Peyer's patch (tissue), 4 donors: ENCODE results near the gene KCNA10. TPM values are rescaled to one million over a fixed set of nuclear protein-coding genes. Genes with fewer than 3 reads are reported as not detected.

Source experiments
- DNase-seq, 3 donors: peaks; one replicate each; pipeline ENCODE4 v3.0.0-alpha.2; 2017 to 2019
- H3K27ac ChIP-seq, 4 donors: fragments of 200-600 bp; sonication (generic); one replicate each; pipeline ENCODE4 v1.5.1; 2016 to 2019
- H3K27me3 ChIP-seq, 2 donors: fragments of 200-600 bp; sonication (generic); one replicate each; pipeline ENCODE4 v1.5.1; 2019
- H3K36me3 ChIP-seq, 3 donors: fragments of 200-600 bp; sonication (generic); one replicate each; pipeline ENCODE4 v1.5.1; 2016 to 2019
- H3K4me1 ChIP-seq, 4 donors: fragments of 200-600 bp; sonication (generic); one replicate each; pipeline ENCODE4 v1.5.1; 2016 to 2019
- H3K4me3 ChIP-seq, 4 donors: fragments of 200-600 bp; sonication (generic); 1 replicate in 3 of 4; 2 replicates in 1 of 4; pipeline ENCODE4 v1.5.1; 2016 to 2019; ENCODE audit warnings: mild to moderate bottlenecking in 1 of 4
- H3K9me3 ChIP-seq, 4 donors: fragments of 200-600 bp; sonication (generic); one replicate each; pipeline ENCODE4 v1.5.1; 2016 to 2019; ENCODE audit warnings: mild to moderate bottlenecking in 1 of 4
- CTCF ChIP-seq, 6 experiments: fragments of 450-650 bp in 4 of 6; fragments of 200-600 bp in 2 of 6; sonication (generic) in 1 of 6; IDR thresholded peaks; one replicate each; pipeline ENCODE4 v1.5.1; 2017 to 2019; ENCODE audit warnings: antibody characterized with exemption in 6 of 6, mild to moderate bottlenecking in 3 of 6, moderate library complexity in 1 of 6
- POLR2A ChIP-seq, 2 donors: fragments of 450-650 bp; IDR thresholded peaks; one replicate each; pipeline ENCODE4 v1.5.1; 2017; ENCODE audit warnings: antibody characterized with exemption in 2 of 2, mild to moderate bottlenecking in 2 of 2, moderate library complexity in 2 of 2
- total RNA-seq, 4 donors: library from RNA; depleted of rRNA; stranded (reverse); fragments of >200 nt; gene quantifications; one replicate each; pipeline ENCODE4 v1.1.0, GENCODE V29; 2016

Gene KCNA10
- total RNA-seq, 4 donors from 2014 or later = not detected

DNA sequence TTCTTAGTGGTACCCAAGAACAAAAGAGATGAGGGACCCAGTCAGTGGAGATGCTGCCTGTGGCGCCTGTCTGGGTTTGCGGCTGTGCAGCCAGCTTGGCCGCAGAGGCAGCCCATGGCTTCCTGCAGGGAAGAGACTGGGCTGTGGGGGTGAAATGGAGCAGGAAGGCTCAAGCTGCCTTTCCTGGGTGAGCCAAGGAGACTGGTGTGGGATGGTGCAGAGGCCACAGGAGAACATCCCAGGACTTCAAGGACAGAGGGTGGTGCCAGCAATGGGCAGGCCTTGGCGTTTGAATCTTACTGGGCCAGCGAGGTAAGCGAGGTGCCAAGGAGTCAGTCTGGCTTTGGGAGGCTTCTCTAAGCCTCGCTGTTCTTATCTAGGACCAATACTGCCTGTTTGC is 26.4 kb downstream of the KCNA10 start:
- Histone ChIP-seq H3K36me3 (no peaks in the 10 kb centered on the region), H3K4me1 (no peaks in the 10 kb centered on the region), H3K9me3 (no peaks in the 10 kb centered on the region), H3K4me3 (no peak overlapping the region), H3K27ac (no peak overlapping the region), H3K27me3 (no peaks in the 10 kb centered on the region)
- TF ChIP-seq CTCF (IDR thresholded peaks at IDR 0.05) = no peak
- TF ChIP-seq POLR2A (IDR thresholded peaks at IDR 0.05) = no peak
- no peak for DNase-seq

- no peaks in the 10 kb centered on the region for H3K9me3 ChIP-seq
- no peak overlapping the region for H3K4me3 ChIP-seq
Measured at GRCh38 chr1:110490791-110491451, 28.1 kb downstream of the KCNA10 start.

DNA sequence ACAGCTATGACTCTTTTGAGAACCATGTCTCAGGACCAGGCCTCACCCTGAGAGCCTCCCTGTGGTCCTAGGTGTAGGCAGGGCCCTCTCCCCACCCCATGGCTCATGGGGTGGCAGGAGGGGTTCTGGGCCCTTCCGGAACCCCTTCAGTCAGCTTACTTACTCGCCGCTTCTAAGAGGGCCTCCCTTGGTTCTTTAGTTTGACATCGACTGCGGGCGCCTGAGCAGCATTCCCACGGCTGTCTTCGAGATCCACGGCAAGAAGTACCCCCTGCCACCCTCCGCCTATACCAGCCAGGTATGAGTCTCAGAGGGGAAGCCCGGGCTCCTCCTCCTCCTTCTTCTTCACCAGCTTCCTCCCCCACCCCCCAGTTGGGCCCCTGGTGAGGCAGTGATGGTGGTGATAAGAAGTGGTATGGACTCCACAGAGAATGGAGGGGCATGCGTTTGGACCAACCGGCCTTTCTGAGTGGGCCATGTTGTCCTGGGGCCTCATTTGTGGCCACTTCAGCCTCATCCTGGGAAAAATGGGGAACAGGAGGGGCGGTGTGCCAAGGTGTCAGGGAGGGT is 28.9 kb downstream of the KCNA10 start:
- no peak for DNase-seq
- Histone ChIP-seq H3K4me1 (no peaks in the 10 kb centered on the region), H3K9me3 (no peaks in the 10 kb centered on the region), H3K36me3 (no peaks in the 10 kb centered on the region), H3K27me3 (no peaks in the 10 kb centered on the region), H3K4me3 (no peak overlapping the region), H3K27ac (no peak overlapping the region)
- TF ChIP-seq POLR2A (IDR thresholded peaks at IDR 0.05) = no peak
- no peak for TF ChIP-seq CTCF (IDR thresholded peaks at IDR 0.05)

More at GRCh38 chr1:110490791-110491451, 28.1 kb downstream of the KCNA10 start:
- H3K27me3 ChIP-seq = no peaks in the 10 kb centered on the region
- no peak for TF ChIP-seq CTCF (IDR thresholded peaks at IDR 0.05)
- H3K4me1 ChIP-seq = no peaks in the 10 kb centered on the region
- H3K36me3 ChIP-seq = no peaks in the 10 kb centered on the region
- H3K27ac ChIP-seq = no peak overlapping the region
- no peak for DNase-seq

- H3K4me3 ChIP-seq = no peak overlapping the region
- TF ChIP-seq CTCF (IDR thresholded peaks at IDR 0.05) = no peak
- no peaks in the 10 kb centered on the region for H3K27me3 ChIP-seq
- no peak for DNase-seq
- H3K9me3 ChIP-seq = no peaks in the 10 kb centered on the region
- H3K27ac ChIP-seq = no peak overlapping the region
- no peaks in the 10 kb centered on the region for H3K4me1 ChIP-seq
- no peaks in the 10 kb centered on the region for H3K36me3 ChIP-seq
Measured at GRCh38 chr1:110489406-110489805, 29.6 kb downstream of the KCNA10 start.

- Histone ChIP-seq H3K4me3 (no peak overlapping the region), H3K36me3 (no peaks in the 10 kb centered on the region), H3K27ac (no peak overlapping the region), H3K27me3 (no peaks in the 10 kb centered on the region), H3K9me3 (no peaks in the 10 kb centered on the region), H3K4me1 (no peaks in the 10 kb centered on the region)
- no peak for TF ChIP-seq POLR2A (IDR thresholded peaks at IDR 0.05)
- no peak for TF ChIP-seq CTCF (IDR thresholded peaks at IDR 0.05)
- no peak for DNase-seq
Measured at GRCh38 chr1:110488867-110489266, 30.1 kb downstream of the KCNA10 start.
